GM23338 (cell line): ENCODE measurements around the gene BANK1.

Experiments
- CTCF ChIP-seq, 2 experiments: fragments of 200-600 bp in 1 of 2; sonication (generic) in 1 of 2; conservative IDR thresholded peaks; 2 replicates each; pipeline versions ENCODE4 v1.5.1 to v1.6.1; 2016 to 2017; ENCODE audit warnings: antibody characterized with exemption in 2 of 2, low read depth in 2 of 2, mild to moderate bottlenecking in 2 of 2, moderate library complexity in 1 of 2
- EZH2phosphoT487 ChIP-seq: fragments of 200-600 bp; sonication (generic); IDR thresholded peaks from one replicate; pipeline ENCODE4 v1.8.1; 2018; ENCODE audit warnings: antibody characterized with exemption; ENCODE audit not compliant: unreplicated experiment
- POLR2AphosphoS5 ChIP-seq: IDR thresholded peaks from 2 replicates; pipeline ENCODE4 v1.6.1; 2016; ENCODE audit warnings: antibody characterized with exemption, low read depth
- REST ChIP-seq: IDR thresholded peaks from one replicate; pipeline ENCODE4 v1.6.1; 2018; ENCODE audit warnings: antibody characterized with exemption; ENCODE audit not compliant: unreplicated experiment

GRCh38 chr4:101952985-101953384 lies 162.5 kb downstream of the BANK1 start:
- peak in 1 of 2 experiments; percentile 37; a peak in 2 of 4 replicates for TF ChIP-seq CTCF (conservative IDR thresholded peaks at IDR 0.05; ENCODE audit: low read depth in 2 of 2)
- no peak for TF ChIP-seq EZH2phosphoT487
- TF ChIP-seq POLR2AphosphoS5, result no peak
- TF ChIP-seq REST, result no peak
